Panc1 (cell line): ENCODE results near the gene PLCG2. TPM values are rescaled to one million over a fixed set of nuclear protein-coding genes. Genes with fewer than 3 reads are reported as not detected.

Experiments used
- ATAC-seq: fragments of 200-7000 bp; cut with Tn5 transposase; 2 replicates; pipeline ENCODE4 v1.9.1; 2020; ENCODE audit warnings: mild to moderate bottlenecking, moderate library complexity
- BruUV-seq: library from RNA; stranded (reverse); fragments of 400-500 nt; replicated peaks from 2 replicates; lab custom pipeline; 2021; lab: Mats Ljungman, UMichigan
- CTCF ChIA-PET: fragments of 300-600 bp; sonication (Branson Sonifier 250); formaldehyde crosslinking; loops from one replicate; lab custom pipeline; 2022; ENCODE audit warnings: antibody characterized with exemption; lab: Charles Lee
- POLR2A ChIA-PET: fragments of 300-600 bp; sonication (Branson Sonifier 250); formaldehyde crosslinking; loops from one replicate; lab custom pipeline; 2022; ENCODE audit warnings: antibody characterized with exemption; lab: Charles Lee
- DNase-seq: peaks from one replicate; pipeline ENCODE4 v3.0.0-alpha.2; 2010; ENCODE audit warnings: low read depth, low spot score
- H3K27ac ChIP-seq: 2 replicates; pipeline ENCODE4 v1.5.1; 2011; ENCODE audit warnings: mild to moderate bottlenecking, low read length, inconsistent platforms
- H3K27me3 ChIP-seq: fragments of 200-500 bp; sonication (Bioruptor generic); 2 replicates; pipeline ENCODE4 v1.6.0; 2014; ENCODE audit warnings: low read length, inconsistent platforms; ENCODE audit not compliant: control insufficient read depth, insufficient read depth
- H3K36me3 ChIP-seq: fragments of 200-500 bp; sonication (Bioruptor generic); 2 replicates; pipeline ENCODE4 v1.5.1; 2014; ENCODE audit warnings: inconsistent platforms, mild to moderate bottlenecking, low read length, moderate library complexity; ENCODE audit not compliant: control insufficient read depth, insufficient read depth
- H3K4me1 ChIP-seq: 2 replicates; pipeline ENCODE4 v1.5.1; 2011; ENCODE audit warnings: inconsistent platforms, mild to moderate bottlenecking, low read length, moderate library complexity; ENCODE audit not compliant: control insufficient read depth, insufficient read depth
- H3K4me3 ChIP-seq, 2 experiments: 2 replicates each; pipeline ENCODE4 v1.5.1; 2011 to 2012; ENCODE audit warnings: low read depth in 2 of 2, low read length in 2 of 2, mild to moderate bottlenecking in 2 of 2, inconsistent platforms in 1 of 2, moderate library complexity in 1 of 2
- H3K9me3 ChIP-seq: fragments of 200-500 bp; sonication (Bioruptor generic); 2 replicates; pipeline ENCODE4 v1.5.1; 2014; ENCODE audit warnings: low read depth, mild to moderate bottlenecking, inconsistent platforms, low read length, moderate library complexity; ENCODE audit not compliant: control insufficient read depth, insufficient read depth
- CTCF ChIP-seq: fragments of 450-650 bp; IDR thresholded peaks from 2 replicates; pipeline ENCODE4 v1.5.1; 2017; ENCODE audit warnings: mild to moderate bottlenecking
- POLR2AphosphoS5 ChIP-seq: IDR thresholded peaks from 2 replicates; pipeline ENCODE4 v1.6.1; 2012; ENCODE audit warnings: mild to moderate bottlenecking, low read depth, low read length, moderate library complexity
- SIN3A ChIP-seq: IDR thresholded peaks from 2 replicates; pipeline ENCODE4 v1.6.1; 2012; ENCODE audit warnings: low read depth, mild to moderate bottlenecking, low read length, moderate library complexity, borderline replicate concordance; ENCODE audit not compliant: insufficient read depth
- TCF7L2 ChIP-seq: IDR thresholded peaks from 2 replicates; pipeline ENCODE4 v1.6.1; 2011; ENCODE audit warnings: mild to moderate bottlenecking, low read depth, low read length, inconsistent platforms
- in situ Hi-C: cut with HindIII; loops from 2 replicates; pipeline ENCODE4 v1.10.0; 2016; ENCODE audit warnings: low sequenced_read_pairs, low pct_unique_long_range_greater_than_20kb
- intact Hi-C: fragments of 100-400 bp; cut with micrococcal nuclease; formaldehyde crosslinking; loops from one replicate; pipeline ENCODE4 v1.10.0; 2022; ENCODE audit not compliant: unreplicated experiment
- total RNA-seq: library from RNA; stranded (reverse); gene quantifications from one replicate; pipeline ENCODE4 v1.2.1, GENCODE V29; 2021; ENCODE audit not compliant: unreplicated experiment
- TF ChIP-seq, protein P1 (sequence below), 2 experiments: IDR thresholded peaks; 2 replicates each; pipeline ENCODE4 v1.6.1; 2011 to 2012; ENCODE audit warnings: low read depth in 2 of 2, control low read depth in 1 of 2, low read length in 1 of 2, mild to moderate bottlenecking in 1 of 2, moderate library complexity in 1 of 2; ENCODE audit not compliant: insufficient read depth in 1 of 2

The PLCG2 gene
- total RNA-seq, 1 experiment from 2014 or later = 10.8 TPM

DNA sequence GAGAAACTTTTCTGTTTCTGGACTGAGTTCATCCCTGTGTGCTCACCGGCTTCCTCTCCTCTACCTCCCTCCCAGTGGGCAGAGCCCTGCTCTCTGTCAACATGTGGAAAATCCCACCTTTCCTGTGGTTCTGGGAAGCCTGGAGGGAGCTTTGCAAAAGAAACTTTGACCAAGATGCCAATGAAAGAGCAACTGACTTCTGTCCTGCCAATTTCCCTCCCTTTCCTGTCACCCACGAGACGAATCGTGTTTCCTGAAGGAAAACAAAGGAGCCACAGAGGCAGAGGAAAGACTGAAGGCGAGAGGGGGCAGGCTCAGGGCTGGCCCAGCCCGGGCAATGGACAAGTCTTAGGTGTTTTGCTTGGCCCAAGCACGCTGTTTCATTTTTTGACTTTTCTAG, 82.8 kb downstream of the PLCG2 start:
- Histone ChIP-seq H3K27me3 (no peaks in the 10 kb centered on the region), H3K27ac (no peak overlapping the region), H3K36me3 (no peaks in the 10 kb centered on the region), H3K9me3 (no peaks in the 10 kb centered on the region), H3K4me3 (no peak overlapping the region), H3K4me1 (no peaks in the 10 kb centered on the region)
- no TSS peak for BruUV-seq
- intact Hi-C loops = no loop called here
- TF ChIP-seq SIN3A (no peak), TCF7L2 (no peak), CTCF (no peak)
- POLR2A ChIA-PET = no interaction called here
- CTCF ChIA-PET = no interaction called here
- DNase-seq (no peak), ATAC-seq (no peak)
- in situ Hi-C loops = no loop called here

DNA sequence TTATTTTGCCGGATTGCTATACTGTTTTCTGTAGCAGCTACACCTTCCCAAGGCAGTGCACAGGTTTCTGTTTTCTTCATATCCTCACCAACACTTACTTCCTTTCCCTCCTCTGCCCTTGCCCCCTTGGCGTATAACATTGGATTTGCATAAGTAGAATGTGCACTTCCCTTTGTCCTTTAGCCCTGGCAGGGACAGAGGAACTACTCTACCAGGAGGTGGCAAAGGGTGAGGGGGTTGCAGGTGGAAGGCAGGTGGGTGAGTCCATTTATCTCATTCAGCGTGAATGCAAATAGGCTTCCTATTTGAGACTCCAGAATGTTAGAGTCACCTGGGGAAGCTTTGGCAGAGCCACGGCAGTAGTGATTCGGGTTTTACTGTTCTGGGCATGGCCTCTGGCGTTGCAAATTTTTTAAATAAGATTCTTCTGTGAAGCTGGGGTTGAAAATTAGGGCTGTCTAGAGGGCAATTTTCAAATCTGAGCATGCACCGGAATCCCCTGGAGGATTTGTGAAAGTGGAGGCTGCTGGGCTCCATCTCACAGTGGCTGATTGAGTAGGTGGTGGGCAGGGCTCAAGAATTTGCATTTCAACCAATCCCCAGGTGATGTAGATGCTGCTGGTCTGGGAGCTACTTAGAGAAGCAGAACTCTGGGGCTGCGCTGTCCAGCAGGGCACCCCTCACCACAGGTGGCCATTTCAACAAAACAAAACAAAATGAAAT, 84.7 kb downstream of the PLCG2 start:
- ATAC-seq (no peak), DNase-seq (no peak)
- H3K27me3 ChIP-seq = no peaks in the 10 kb centered on the region
- no peak overlapping the region for H3K4me3 ChIP-seq
- in situ Hi-C loops = no loop called here
- POLR2A ChIA-PET = no interaction called here
- TF ChIP-seq, protein P1, sequence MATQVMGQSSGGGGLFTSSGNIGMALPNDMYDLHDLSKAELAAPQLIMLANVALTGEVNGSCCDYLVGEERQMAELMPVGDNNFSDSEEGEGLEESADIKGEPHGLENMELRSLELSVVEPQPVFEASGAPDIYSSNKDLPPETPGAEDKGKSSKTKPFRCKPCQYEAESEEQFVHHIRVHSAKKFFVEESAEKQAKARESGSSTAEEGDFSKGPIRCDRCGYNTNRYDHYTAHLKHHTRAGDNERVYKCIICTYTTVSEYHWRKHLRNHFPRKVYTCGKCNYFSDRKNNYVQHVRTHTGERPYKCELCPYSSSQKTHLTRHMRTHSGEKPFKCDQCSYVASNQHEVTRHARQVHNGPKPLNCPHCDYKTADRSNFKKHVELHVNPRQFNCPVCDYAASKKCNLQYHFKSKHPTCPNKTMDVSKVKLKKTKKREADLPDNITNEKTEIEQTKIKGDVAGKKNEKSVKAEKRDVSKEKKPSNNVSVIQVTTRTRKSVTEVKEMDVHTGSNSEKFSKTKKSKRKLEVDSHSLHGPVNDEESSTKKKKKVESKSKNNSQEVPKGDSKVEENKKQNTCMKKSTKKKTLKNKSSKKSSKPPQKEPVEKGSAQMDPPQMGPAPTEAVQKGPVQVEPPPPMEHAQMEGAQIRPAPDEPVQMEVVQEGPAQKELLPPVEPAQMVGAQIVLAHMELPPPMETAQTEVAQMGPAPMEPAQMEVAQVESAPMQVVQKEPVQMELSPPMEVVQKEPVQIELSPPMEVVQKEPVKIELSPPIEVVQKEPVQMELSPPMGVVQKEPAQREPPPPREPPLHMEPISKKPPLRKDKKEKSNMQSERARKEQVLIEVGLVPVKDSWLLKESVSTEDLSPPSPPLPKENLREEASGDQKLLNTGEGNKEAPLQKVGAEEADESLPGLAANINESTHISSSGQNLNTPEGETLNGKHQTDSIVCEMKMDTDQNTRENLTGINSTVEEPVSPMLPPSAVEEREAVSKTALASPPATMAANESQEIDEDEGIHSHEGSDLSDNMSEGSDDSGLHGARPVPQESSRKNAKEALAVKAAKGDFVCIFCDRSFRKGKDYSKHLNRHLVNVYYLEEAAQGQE (IDR thresholded peaks at IDR 0.05; ENCODE audit: insufficient read depth in 1 of 2, low read depth in 2 of 2, low read length in 1 of 2) = no peak
- TF ChIP-seq POLR2AphosphoS5 (no peak), SIN3A (no peak), CTCF (no peak), TCF7L2 (no peak)
- no peaks in the 10 kb centered on the region for H3K9me3 ChIP-seq
- intact Hi-C loops = no loop called here
- no peak overlapping the region for H3K27ac ChIP-seq
- CTCF ChIA-PET = interaction anchor here (0.6 kb wide), 1 partner anchor 658 kb away, joined by 6 read pairs; no protein-coding TSS in a partner anchor
- H3K36me3 ChIP-seq = no peaks in the 10 kb centered on the region
- H3K4me1 ChIP-seq = no peaks in the 10 kb centered on the region
- no TSS peak for BruUV-seq
